GM18909 (cell line): ENCODE measurements around the gene C12orf54.
"Not testable (repeated sequence)": the region's sequence is repeated elsewhere in the genome, so short reads cannot be mapped to it uniquely, and the experiment has no call there.

ENCODE experiments used
- ATAC-seq: cut with Tn5 transposase; IDR thresholded peaks from one replicate; pipeline ENCODE4 v1.9.1; 2021; ENCODE audit warnings: mild to moderate bottlenecking; ENCODE audit not compliant: unreplicated experiment, poor library complexity

Gene C12orf54

GRCh38 chr12:48482198-48482597 is at the start of gene C12orf54:
TSS of gene C12orf54 (plus strand) at chr12:48482498. CDS start at chr12:48483297, 799 bp downstream.
- no peak for ATAC-seq

- not testable (repeated sequence) for ATAC-seq
Observed at GRCh38 chr12:48434016-48434415, 48.3 kb upstream of the C12orf54 start.

GRCh38 chr12:48441069-48441468 is 41.2 kb upstream of the C12orf54 start:
- ATAC-seq: no peak

GRCh38 chr12:48442179-48442847 is 40.0 kb upstream of the C12orf54 start:
- no peak for ATAC-seq

- no peak for ATAC-seq
Observed at GRCh38 chr12:48445538-48445937, 36.8 kb upstream of the C12orf54 start.

- ATAC-seq: no peak
Observed at GRCh38 chr12:48446161-48446776, 36.0 kb upstream of the C12orf54 start.

GRCh38 chr12:48447755-48448154 is 34.5 kb upstream of the C12orf54 start:
- no peak for ATAC-seq

GRCh38 chr12:48451372-48451771 is 30.9 kb upstream of the C12orf54 start:
- ATAC-seq: no peak

- ATAC-seq: not testable (repeated sequence)
Observed at GRCh38 chr12:48452961-48453360, 29.3 kb upstream of the C12orf54 start.

- no peak for ATAC-seq
Observed at GRCh38 chr12:48454667-48455066, 27.6 kb upstream of the C12orf54 start.

- no peak for ATAC-seq
Observed at GRCh38 chr12:48455116-48455515, 27.2 kb upstream of the C12orf54 start.

GRCh38 chr12:48459259-48459658 is 23.0 kb upstream of the C12orf54 start:
- ATAC-seq: no peak

GRCh38 chr12:48469027-48469426 is 13.3 kb upstream of the C12orf54 start:
- ATAC-seq: not testable (repeated sequence)

- ATAC-seq: no peak
Observed at GRCh38 chr12:48472259-48472658, 10.0 kb upstream of the C12orf54 start, which contains the start of gene ANP32D. TSS of gene ANP32D (plus strand) at chr12:48472559. CDS start at chr12:48472665, 106 bp downstream.

- ATAC-seq: no peak
Observed at GRCh38 chr12:48473061-48473460, 9.2 kb upstream of the C12orf54 start.

GRCh38 chr12:48474497-48474896 is 7.8 kb upstream of the C12orf54 start:
- not testable (repeated sequence) for ATAC-seq

- no peak for ATAC-seq
Observed at GRCh38 chr12:48482930-48483329, 632 bp downstream of the C12orf54 start.

- no peak for ATAC-seq
Observed at GRCh38 chr12:48486261-48486660, 4.0 kb downstream of the C12orf54 start.

- ATAC-seq: no peak
Observed at GRCh38 chr12:48486679-48487078, 4.4 kb downstream of the C12orf54 start.

- peak; percentile 96 for ATAC-seq
Observed at GRCh38 chr12:48489012-48489411, 6.7 kb downstream of the C12orf54 start.

GRCh38 chr12:48489456-48489855 is 7.2 kb downstream of the C12orf54 start:
- ATAC-seq: not testable (repeated sequence)

- not testable (repeated sequence) for ATAC-seq
Observed at GRCh38 chr12:48500281-48500680, 18.0 kb downstream of the C12orf54 start.
